Neuron (in vitro differentiated cells): ENCODE measurements around the gene RBFOX2.

Source experiments
- H2AFZ ChIP-seq: one replicate; pipeline ENCODE4 v1.6.1; 2013; ENCODE audit warnings: low read depth, mild to moderate bottlenecking, inconsistent platforms, low read length, moderate library complexity
- H3K27me3 ChIP-seq: one replicate; pipeline ENCODE4 v1.6.1; 2013; ENCODE audit warnings: low read length; ENCODE audit not compliant: insufficient read depth
- H3K36me3 ChIP-seq: one replicate; pipeline ENCODE4 v1.6.1; 2013; ENCODE audit warnings: low read length; ENCODE audit not compliant: insufficient read depth
- H3K4me1 ChIP-seq: one replicate; pipeline ENCODE4 v1.6.1; 2013; ENCODE audit warnings: low read length; ENCODE audit not compliant: insufficient read depth
- H3K4me3 ChIP-seq: 2 replicates; pipeline ENCODE4 v1.5.1; 2013; ENCODE audit warnings: mild to moderate bottlenecking, low read length, moderate library complexity
- H3K9me3 ChIP-seq: one replicate; pipeline ENCODE4 v1.6.1; 2013; ENCODE audit warnings: low read length

The RBFOX2 gene

GRCh38 chr22:35955546-35955945 lies 73.1 kb downstream of the RBFOX2 start:
- H3K36me3 ChIP-seq, result no peaks in the 10 kb centered on the region
- H3K4me3 ChIP-seq, result no peak overlapping the region
- no peak overlapping the region for H2AFZ ChIP-seq
- H3K9me3 ChIP-seq, result no peaks in the 10 kb centered on the region
- H3K27me3 ChIP-seq, result no peaks in the 10 kb centered on the region
- H3K4me1 ChIP-seq, result peaks cover 6% of the 10 kb centered on the region

GRCh38 chr22:35952576-35952975 lies 76.0 kb downstream of the RBFOX2 start:
- Histone ChIP-seq H3K27me3 (no peaks in the 10 kb centered on the region), H3K36me3 (no peaks in the 10 kb centered on the region), H3K4me1 (no peaks in the 10 kb centered on the region), H3K9me3 (peaks cover 1% of the 10 kb centered on the region), H2AFZ (no peak overlapping the region), H3K4me3 (no peak overlapping the region)

- Histone ChIP-seq H2AFZ (no peak overlapping the region), H3K27me3 (no peaks in the 10 kb centered on the region), H3K36me3 (no peaks in the 10 kb centered on the region), H3K9me3 (peaks cover 1% of the 10 kb centered on the region), H3K4me1 (no peaks in the 10 kb centered on the region), H3K4me3 (no peak overlapping the region)
Observed at GRCh38 chr22:35950262-35950661, 78.4 kb downstream of the RBFOX2 start.

DNA sequence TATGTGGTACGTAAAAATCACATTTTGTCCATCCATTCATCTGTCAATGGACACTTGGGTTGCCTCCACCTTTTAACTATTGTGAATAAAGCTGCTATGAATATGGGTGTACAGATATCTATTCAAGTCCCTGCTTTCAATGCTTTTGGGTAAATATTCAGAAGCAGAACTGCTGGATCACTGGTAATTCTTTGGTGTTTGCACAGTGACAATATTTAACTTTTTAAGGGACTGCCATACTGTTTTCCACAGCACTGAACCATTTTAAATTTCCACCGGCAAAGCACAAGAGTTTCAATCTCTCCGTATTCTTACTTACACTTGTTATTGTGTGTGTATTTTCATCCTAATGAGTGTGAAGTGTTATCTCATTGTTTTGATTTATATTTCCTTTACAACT lies 79.4 kb downstream of the RBFOX2 start:
- Histone ChIP-seq H3K9me3 (peaks cover 1% of the 10 kb centered on the region), H3K4me1 (no peaks in the 10 kb centered on the region), H3K27me3 (no peaks in the 10 kb centered on the region), H2AFZ (no peak overlapping the region), H3K36me3 (no peaks in the 10 kb centered on the region), H3K4me3 (no peak overlapping the region)

DNA sequence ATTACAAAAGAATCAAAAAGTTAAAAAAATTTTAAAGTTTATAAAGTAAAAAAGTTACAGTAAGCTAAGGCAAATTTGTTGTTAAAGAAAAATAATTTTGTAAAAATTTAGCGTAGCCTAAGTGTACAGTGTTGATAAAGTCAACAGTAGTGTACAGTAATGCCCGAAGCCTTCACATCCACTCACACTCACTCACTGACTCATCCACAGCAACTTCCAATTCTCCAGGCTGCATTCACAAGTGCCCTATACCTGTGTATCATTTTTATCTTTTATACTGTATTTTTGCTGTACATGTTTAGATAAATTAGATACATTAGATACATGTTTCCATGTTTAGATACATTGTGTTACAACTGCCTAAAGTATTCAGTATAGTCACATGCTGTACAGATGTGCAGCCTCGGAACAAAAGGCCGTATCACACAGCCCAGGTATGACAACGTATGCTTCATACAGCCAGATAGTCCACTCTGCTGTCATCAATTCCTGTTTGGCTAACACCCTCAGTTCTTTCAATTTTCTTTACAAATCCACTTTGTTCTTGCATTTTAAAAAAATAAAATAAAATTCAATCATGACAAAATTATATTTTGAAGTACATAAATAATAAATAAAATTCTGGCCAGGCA lies 80.7 kb downstream of the RBFOX2 start:
- Histone ChIP-seq H3K4me1 (no peaks in the 10 kb centered on the region), H3K9me3 (peaks cover 1% of the 10 kb centered on the region), H3K4me3 (no peak overlapping the region), H3K36me3 (no peaks in the 10 kb centered on the region), H2AFZ (no peak overlapping the region), H3K27me3 (no peaks in the 10 kb centered on the region)

DNA sequence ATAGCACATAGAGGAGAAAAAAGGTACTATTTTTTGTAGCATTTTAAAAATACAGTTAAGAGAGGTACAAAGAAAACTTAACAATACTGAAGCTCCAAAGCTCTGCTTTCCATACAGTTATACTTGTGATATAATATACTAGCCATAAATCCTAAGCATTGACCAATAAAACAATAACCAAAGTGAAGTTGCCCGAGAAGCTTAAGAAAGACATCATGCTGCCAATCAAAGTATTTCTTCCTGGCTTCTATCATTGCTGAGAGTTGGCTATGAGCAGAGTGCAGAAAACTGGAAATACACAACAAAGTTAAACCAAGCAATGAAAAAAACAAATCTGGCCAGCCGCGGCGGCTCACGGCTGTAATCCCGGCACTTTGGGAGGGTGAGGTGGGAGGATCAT lies 84.2 kb downstream of the RBFOX2 start:
- Histone ChIP-seq H3K9me3 (no peaks in the 10 kb centered on the region), H3K36me3 (no peaks in the 10 kb centered on the region), H3K27me3 (no peaks in the 10 kb centered on the region), H3K4me1 (no peaks in the 10 kb centered on the region), H3K4me3 (no peak overlapping the region), H2AFZ (no peak overlapping the region)

- Histone ChIP-seq H3K4me3 (no peak overlapping the region), H3K4me1 (peaks cover 9% of the 10 kb centered on the region), H2AFZ (no peak overlapping the region), H3K36me3 (peaks cover 5% of the 10 kb centered on the region), H3K27me3 (no peaks in the 10 kb centered on the region), H3K9me3 (no peaks in the 10 kb centered on the region)
Observed at GRCh38 chr22:35940166-35940565, 88.5 kb downstream of the RBFOX2 start.

GRCh38 chr22:35938226-35938625 lies 90.4 kb downstream of the RBFOX2 start:
- H3K9me3 ChIP-seq, result no peaks in the 10 kb centered on the region
- peaks cover 5% of the 10 kb centered on the region for H3K36me3 ChIP-seq
- peaks cover 9% of the 10 kb centered on the region for H3K4me1 ChIP-seq
- no peaks in the 10 kb centered on the region for H3K27me3 ChIP-seq
- H2AFZ ChIP-seq, result no peak overlapping the region
- H3K4me3 ChIP-seq, result no peak overlapping the region

GRCh38 chr22:35930933-35931332 lies 97.7 kb downstream of the RBFOX2 start:
- no peaks in the 10 kb centered on the region for H3K27me3 ChIP-seq
- H2AFZ ChIP-seq, result no peak overlapping the region
- H3K4me3 ChIP-seq, result no peak overlapping the region
- H3K36me3 ChIP-seq, result peaks cover 5% of the 10 kb centered on the region
- peaks cover 3% of the 10 kb centered on the region for H3K4me1 ChIP-seq
- H3K9me3 ChIP-seq, result no peaks in the 10 kb centered on the region

DNA sequence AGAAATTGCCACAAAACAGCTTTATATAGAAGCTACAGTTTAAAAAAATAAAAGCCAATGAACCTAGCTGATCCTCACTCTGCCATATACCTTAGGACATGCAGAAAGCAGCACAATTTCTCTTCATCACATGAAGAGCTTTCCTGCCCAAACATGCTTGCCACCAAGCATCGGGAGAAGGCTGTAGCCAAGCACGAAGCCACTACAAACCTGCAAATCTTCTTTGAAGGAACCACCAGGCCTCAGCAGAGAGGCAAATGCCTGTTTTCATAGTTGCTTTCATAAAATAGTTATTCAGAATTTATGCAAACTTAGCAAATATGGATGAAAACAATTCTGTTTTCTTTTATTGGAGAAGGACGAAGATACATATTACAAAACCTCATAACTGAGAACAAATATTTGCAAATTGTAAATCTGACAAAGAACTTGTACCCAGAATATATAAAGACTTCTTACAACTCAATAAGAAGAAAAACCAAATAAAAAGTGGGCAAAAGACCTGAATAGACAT lies 100.3 kb downstream of the RBFOX2 start:
- Histone ChIP-seq H3K27me3 (no peaks in the 10 kb centered on the region), H2AFZ (no peak overlapping the region), H3K4me1 (no peaks in the 10 kb centered on the region), H3K36me3 (no peaks in the 10 kb centered on the region), H3K4me3 (no peak overlapping the region), H3K9me3 (no peaks in the 10 kb centered on the region)

DNA sequence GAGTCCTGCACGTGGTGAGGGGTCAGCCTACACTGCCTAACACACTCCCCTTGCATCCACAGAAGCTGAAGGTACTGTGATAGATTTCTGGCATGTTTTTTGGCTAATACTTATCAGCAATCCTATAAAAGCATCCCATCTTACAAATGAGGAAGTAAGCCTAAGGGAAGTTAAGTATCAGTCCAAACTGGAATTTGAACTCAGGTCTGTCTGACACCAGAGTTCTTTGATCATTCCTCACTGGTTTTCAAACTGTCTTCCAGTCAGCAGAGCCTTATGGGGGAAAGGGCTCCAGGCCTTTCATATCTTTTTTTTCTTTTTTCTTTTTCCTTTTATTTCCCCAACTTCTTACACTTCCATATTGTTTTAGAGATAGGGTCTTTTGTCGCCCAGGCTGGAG lies 105.6 kb downstream of the RBFOX2 start:
- Histone ChIP-seq H3K4me3 (no peak overlapping the region), H3K9me3 (no peaks in the 10 kb centered on the region), H3K27me3 (no peaks in the 10 kb centered on the region), H3K36me3 (no peaks in the 10 kb centered on the region), H2AFZ (no peak overlapping the region), H3K4me1 (peaks cover 11% of the 10 kb centered on the region)

GRCh38 chr22:35921777-35922176 lies 106.8 kb downstream of the RBFOX2 start:
- Histone ChIP-seq H3K4me3 (no peak overlapping the region), H3K4me1 (peaks cover 22% of the 10 kb centered on the region), H3K27me3 (no peaks in the 10 kb centered on the region), H3K9me3 (no peaks in the 10 kb centered on the region), H3K36me3 (no peaks in the 10 kb centered on the region), H2AFZ (no peak overlapping the region)

DNA sequence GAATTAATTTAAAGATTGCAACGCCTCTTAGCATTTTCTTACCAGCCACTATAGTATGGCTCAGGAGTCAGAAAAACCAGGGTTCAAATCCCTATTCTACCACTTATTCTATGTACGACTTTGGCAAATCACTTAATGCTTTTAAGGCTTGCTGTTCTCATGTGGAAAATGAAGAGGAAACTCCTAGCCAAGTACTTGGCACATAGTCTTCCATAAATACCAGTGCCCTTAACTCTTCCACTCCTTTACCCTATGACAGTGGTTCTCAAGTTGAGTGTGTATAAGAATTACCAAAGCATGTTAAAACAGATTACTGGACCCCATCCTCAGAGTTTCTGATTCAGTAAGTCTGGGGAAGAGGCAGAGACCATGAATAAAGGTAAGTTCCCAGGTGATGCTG lies 107.6 kb downstream of the RBFOX2 start:
- no peak overlapping the region for H2AFZ ChIP-seq
- no peak overlapping the region for H3K4me3 ChIP-seq
- H3K27me3 ChIP-seq, result no peaks in the 10 kb centered on the region
- no peaks in the 10 kb centered on the region for H3K9me3 ChIP-seq
- H3K36me3 ChIP-seq, result no peaks in the 10 kb centered on the region
- peaks cover 29% of the 10 kb centered on the region for H3K4me1 ChIP-seq

DNA sequence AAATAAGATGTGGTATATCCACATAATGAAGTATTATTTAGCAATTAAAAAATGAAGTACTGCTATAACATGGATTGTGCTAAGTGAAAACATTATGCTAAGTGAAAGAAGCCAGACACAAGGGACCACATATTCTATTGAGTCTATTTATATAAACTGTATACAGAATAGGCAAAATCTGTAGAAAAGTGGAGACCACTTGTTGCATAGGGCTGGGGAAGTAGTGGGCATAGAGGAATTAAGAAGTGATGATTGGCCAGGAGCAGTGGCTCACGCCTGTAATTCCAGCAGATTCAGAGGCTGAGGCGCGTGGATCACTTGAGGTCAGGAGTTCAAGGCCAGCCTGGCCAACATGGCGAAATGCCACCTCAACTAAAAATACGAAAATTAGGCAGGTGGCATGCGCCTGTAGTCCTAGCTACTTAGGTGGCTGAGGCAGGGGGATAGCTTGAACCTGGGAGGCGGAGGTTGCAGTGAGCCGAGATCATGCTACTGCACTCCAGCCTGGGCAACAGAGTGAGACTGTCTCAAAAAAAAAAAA lies 109.6 kb downstream of the RBFOX2 start:
- Histone ChIP-seq H3K4me3 (no peak overlapping the region), H3K9me3 (no peaks in the 10 kb centered on the region), H3K4me1 (peaks cover 43% of the 10 kb centered on the region), H3K36me3 (no peaks in the 10 kb centered on the region), H3K27me3 (no peaks in the 10 kb centered on the region), H2AFZ (no peak overlapping the region)
